Hepatocyte (in vitro differentiated cells): ENCODE data around the gene TMEM222. TPM values are rescaled to one million over a fixed set of nuclear protein-coding genes. Genes with fewer than 3 reads are reported as not detected.

Source experiments
- DNase-seq: peaks from one replicate; pipeline ENCODE4 v3.0.0-alpha.2; 2016; ENCODE audit warnings: low spot score
- H2AFZ ChIP-seq: fragments of 200-600 bp; sonication (generic); 2 replicates; pipeline ENCODE4 v1.6.0; 2016; ENCODE audit warnings: antibody characterized with exemption, mild to moderate bottlenecking
- H3K27ac ChIP-seq: fragments of 200-600 bp; sonication (generic); 2 replicates; pipeline ENCODE4 v1.5.1; 2016; ENCODE audit warnings: mild to moderate bottlenecking
- H3K27me3 ChIP-seq: fragments of 200-600 bp; sonication (generic); 2 replicates; pipeline ENCODE4 v1.6.1; 2016
- H3K36me3 ChIP-seq: fragments of 200-600 bp; sonication (generic); replicated peaks from 2 replicates; pipeline ENCODE4 v1.5.1; 2016; ENCODE audit warnings: low read depth; ENCODE audit not compliant: insufficient read depth
- H3K4me1 ChIP-seq: fragments of 200-600 bp; sonication (generic); 2 replicates; pipeline ENCODE4 v1.5.1; 2016; ENCODE audit warnings: mild to moderate bottlenecking, moderate library complexity; ENCODE audit not compliant: insufficient read depth
- H3K4me2 ChIP-seq: fragments of 200-600 bp; sonication (generic); 2 replicates; pipeline ENCODE4 v1.6.0; 2016
- H3K4me3 ChIP-seq: fragments of 200-600 bp; sonication (generic); 2 replicates; pipeline ENCODE4 v1.5.1; 2016; ENCODE audit warnings: mild to moderate bottlenecking
- H3K79me2 ChIP-seq: fragments of 200-600 bp; sonication (generic); 2 replicates; pipeline ENCODE4 v1.6.0; 2017; ENCODE audit warnings: mild to moderate bottlenecking
- H3K9me2 ChIP-seq: fragments of 200-600 bp; sonication (generic); replicated peaks from 2 replicates; pipeline ENCODE4 v1.6.0; 2017; ENCODE audit warnings: mild to moderate bottlenecking; ENCODE audit not compliant: insufficient read depth
- H3K9me3 ChIP-seq: fragments of 200-600 bp; sonication (generic); 2 replicates; pipeline ENCODE4 v1.5.1; 2016; ENCODE audit warnings: low read depth, mild to moderate bottlenecking
- H4K20me1 ChIP-seq: fragments of 200-600 bp; sonication (generic); 2 replicates; pipeline ENCODE4 v1.6.0; 2016; ENCODE audit warnings: mild to moderate bottlenecking; ENCODE audit not compliant: insufficient read depth, poor library complexity, severe bottlenecking
- EZH2 ChIP-seq: fragments of 200-600 bp; sonication (generic); IDR thresholded peaks from 2 replicates; pipeline ENCODE4 v1.6.1; 2016; ENCODE audit warnings: antibody characterized with exemption, mild to moderate bottlenecking, borderline replicate concordance
- EZH2phosphoT487 ChIP-seq: fragments of 200-600 bp; sonication (generic); IDR thresholded peaks from one replicate; pipeline ENCODE4 v1.6.1; 2018; ENCODE audit warnings: antibody characterized with exemption, mild to moderate bottlenecking, low read depth, moderate library complexity; ENCODE audit not compliant: unreplicated experiment, severe bottlenecking
- WGBS: methylation state at CpG from one replicate; pipeline ENCODE4 v1.1.6; 2016; ENCODE audit warnings: low lambda C conversion rate; ENCODE audit errors: missing lambda C conversion rate; 5-methylcytosine and 5-hydroxymethylcytosine counted together
- polyA plus RNA-seq: library from polyadenylated mRNA; unstranded; fragments of >200 nt; fragmentation: Nextera tagmentation; extraction: Ambion mirVana; gene quantifications from 2 replicates; pipeline ENCODE4 v1.2.1, GENCODE V29; 2016
- total RNA-seq: library from RNA; depleted of rRNA; stranded (reverse); fragments of >200 nt; gene quantifications from 2 replicates; pipeline ENCODE4 v1.2.3, GENCODE V29; 2014
- TF ChIP-seq, protein P1 (sequence below): fragments of 200-600 bp; sonication (generic); IDR thresholded peaks from 2 replicates; pipeline ENCODE4 v1.5.1; 2016; ENCODE audit warnings: antibody characterized with exemption, mild to moderate bottlenecking; ENCODE audit not compliant: poor library complexity

The TMEM222 gene
- total and polyA plus RNA-seq, 2 experiments from 2014 or later, result 29.7 to 55.3 TPM

DNA sequence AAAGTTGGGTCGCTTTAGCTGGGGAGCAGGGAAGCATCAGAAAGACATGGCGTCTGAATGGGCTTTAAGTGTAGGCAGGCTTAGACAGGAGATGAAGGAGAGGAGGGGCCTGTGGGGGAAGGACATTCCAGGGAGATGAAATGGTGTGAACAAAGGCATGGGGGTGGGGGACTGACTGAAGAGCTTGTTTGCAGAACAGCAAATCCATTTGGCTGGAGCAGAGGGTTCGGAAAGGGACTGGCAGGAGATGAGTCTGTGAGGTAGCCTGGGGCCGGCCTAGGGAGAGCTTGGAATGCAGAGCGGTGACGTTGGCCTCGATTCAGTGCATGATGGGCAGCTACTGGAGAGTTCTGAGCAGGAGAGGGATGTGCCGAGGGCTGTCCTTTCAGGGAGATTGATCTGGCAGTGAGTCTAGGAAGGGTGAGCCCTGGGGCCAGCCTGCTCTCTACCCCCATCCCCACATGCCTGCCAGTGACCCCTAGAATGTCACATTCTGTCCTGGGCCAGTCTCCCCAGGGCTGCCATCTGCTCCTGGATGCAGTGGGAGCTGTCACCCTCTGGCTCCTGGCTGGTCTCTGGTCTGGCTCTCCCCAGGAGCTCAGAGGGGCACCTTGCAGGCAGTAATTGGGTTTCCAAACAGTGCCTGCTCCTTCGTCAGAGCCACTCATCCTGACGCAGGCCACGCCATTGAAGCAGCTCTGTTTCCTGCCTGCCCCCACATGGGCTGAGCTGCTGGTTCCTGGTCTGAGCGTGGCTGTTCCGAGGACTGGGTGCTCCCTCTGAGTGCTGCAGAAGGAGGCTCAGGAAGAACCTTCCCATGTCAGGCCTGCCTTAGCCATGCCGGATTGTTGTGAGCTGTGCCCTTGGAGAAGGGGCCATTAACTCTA is 22.3 kb upstream of the TMEM222 start:
- H3K36me3 ChIP-seq, result no peaks in the 10 kb centered on the region
- H3K9me2 ChIP-seq, result no peaks in the 10 kb centered on the region
- peaks cover 31% of the 10 kb centered on the region for H3K4me1 ChIP-seq
- H3K27ac ChIP-seq, result peak overlapping the region; percentile 100
- DNase-seq, result peak; percentile 94
- no peaks in the 10 kb centered on the region for H3K9me3 ChIP-seq
- no peak overlapping the region for H3K4me3 ChIP-seq
- H2AFZ ChIP-seq, result no peak overlapping the region
- TF ChIP-seq, protein P1, sequence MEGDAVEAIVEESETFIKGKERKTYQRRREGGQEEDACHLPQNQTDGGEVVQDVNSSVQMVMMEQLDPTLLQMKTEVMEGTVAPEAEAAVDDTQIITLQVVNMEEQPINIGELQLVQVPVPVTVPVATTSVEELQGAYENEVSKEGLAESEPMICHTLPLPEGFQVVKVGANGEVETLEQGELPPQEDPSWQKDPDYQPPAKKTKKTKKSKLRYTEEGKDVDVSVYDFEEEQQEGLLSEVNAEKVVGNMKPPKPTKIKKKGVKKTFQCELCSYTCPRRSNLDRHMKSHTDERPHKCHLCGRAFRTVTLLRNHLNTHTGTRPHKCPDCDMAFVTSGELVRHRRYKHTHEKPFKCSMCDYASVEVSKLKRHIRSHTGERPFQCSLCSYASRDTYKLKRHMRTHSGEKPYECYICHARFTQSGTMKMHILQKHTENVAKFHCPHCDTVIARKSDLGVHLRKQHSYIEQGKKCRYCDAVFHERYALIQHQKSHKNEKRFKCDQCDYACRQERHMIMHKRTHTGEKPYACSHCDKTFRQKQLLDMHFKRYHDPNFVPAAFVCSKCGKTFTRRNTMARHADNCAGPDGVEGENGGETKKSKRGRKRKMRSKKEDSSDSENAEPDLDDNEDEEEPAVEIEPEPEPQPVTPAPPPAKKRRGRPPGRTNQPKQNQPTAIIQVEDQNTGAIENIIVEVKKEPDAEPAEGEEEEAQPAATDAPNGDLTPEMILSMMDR, result no peak
- TF ChIP-seq EZH2 (no peak), EZH2phosphoT487 (no peak)
- 50% methylated on average over 14 of the region's 14 CpGs for WGBS
- no peaks in the 10 kb centered on the region for H3K27me3 ChIP-seq
- no peaks in the 10 kb centered on the region for H4K20me1 ChIP-seq
- H3K4me2 ChIP-seq, result peak overlapping the region; percentile 58
- no peaks in the 10 kb centered on the region for H3K79me2 ChIP-seq

DNA sequence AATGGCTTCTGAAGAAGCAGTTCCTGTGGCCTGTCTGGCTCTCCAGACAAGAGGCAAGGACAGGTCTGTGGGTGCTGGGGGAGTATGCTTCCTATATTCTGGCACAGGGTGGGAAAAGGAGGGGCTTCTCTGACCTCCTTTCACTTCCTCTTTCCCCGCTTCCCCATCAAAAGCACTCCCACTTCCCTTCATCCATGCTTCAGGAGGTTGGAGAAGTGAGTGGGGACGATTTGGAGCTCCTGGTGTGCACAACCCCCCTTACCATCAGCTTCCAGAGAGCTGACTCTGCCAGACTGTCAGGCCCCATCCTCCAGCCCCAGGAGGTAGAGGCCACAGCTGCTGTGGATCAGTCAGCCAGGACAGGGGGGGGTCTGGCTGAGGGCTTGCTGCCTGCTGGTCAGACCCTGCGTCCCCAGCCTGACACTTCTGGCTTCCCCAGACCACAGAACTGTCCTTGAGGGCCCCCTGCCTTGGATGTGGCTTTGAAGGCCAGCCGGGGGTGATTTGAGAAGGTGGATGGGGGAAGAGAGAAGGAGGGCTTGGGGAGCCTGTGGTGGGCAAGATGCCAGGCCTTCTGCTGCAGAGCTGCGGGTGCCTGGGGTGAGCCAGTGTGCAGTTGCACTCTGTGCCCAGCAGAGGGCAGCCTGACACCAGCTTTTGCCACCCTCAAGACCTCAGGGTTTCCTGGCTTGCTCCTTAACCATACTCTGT is 21.5 kb upstream of the TMEM222 start:
- no peaks in the 10 kb centered on the region for H4K20me1 ChIP-seq
- 37% methylated on average over 5 of the region's 5 CpGs for WGBS
- TF ChIP-seq, protein P1, result peak; percentile 99
- no peak for TF ChIP-seq EZH2phosphoT487
- peak overlapping the region; percentile 56 for H3K4me2 ChIP-seq
- no peaks in the 10 kb centered on the region for H3K9me3 ChIP-seq
- no peaks in the 10 kb centered on the region for H3K9me2 ChIP-seq
- no peaks in the 10 kb centered on the region for H3K36me3 ChIP-seq
- H3K4me3 ChIP-seq, result no peak overlapping the region
- no peak overlapping the region for H2AFZ ChIP-seq
- peak; percentile 92 for DNase-seq
- H3K4me1 ChIP-seq, result peaks cover 31% of the 10 kb centered on the region
- H3K79me2 ChIP-seq, result no peaks in the 10 kb centered on the region
- H3K27me3 ChIP-seq, result no peaks in the 10 kb centered on the region
- H3K27ac ChIP-seq, result peak overlapping the region; percentile 99

DNA sequence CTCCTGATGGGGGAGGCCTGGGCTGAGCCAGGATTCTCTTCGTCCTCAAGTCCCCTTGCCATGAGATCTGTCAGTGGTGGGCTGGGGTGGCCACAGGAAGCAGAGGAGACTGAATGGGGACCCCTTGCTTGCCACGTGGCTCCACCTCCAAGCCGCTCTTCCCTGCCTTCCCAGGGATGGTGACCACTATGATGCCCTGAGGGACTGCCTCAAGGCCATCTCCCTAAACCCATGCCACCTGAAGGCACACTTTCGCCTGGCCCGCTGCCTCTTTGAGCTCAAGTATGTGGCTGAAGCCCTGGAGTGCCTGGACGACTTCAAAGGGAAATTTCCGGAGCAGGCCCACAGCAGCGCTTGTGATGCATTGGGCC is 20.9 kb upstream of the TMEM222 start:
- no peaks in the 10 kb centered on the region for H3K9me2 ChIP-seq
- H3K79me2 ChIP-seq, result no peaks in the 10 kb centered on the region
- no peaks in the 10 kb centered on the region for H3K27me3 ChIP-seq
- WGBS, result 73% methylated on average over 8 of the region's 8 CpGs
- H3K27ac ChIP-seq, result peak overlapping the region; percentile 87
- H3K9me3 ChIP-seq, result no peaks in the 10 kb centered on the region
- no peaks in the 10 kb centered on the region for H4K20me1 ChIP-seq
- no peaks in the 10 kb centered on the region for H3K36me3 ChIP-seq
- H3K4me1 ChIP-seq, result peaks cover 31% of the 10 kb centered on the region
- H3K4me2 ChIP-seq, result no peak overlapping the region
- H2AFZ ChIP-seq, result no peak overlapping the region
- no peak overlapping the region for H3K4me3 ChIP-seq
- TF ChIP-seq EZH2, result no peak
- TF ChIP-seq EZH2phosphoT487, result no peak
- TF ChIP-seq, protein P1, result no peak
- no peak for DNase-seq
